ENCODE results near the gene PRR23B.

The PRR23B gene

DNA sequence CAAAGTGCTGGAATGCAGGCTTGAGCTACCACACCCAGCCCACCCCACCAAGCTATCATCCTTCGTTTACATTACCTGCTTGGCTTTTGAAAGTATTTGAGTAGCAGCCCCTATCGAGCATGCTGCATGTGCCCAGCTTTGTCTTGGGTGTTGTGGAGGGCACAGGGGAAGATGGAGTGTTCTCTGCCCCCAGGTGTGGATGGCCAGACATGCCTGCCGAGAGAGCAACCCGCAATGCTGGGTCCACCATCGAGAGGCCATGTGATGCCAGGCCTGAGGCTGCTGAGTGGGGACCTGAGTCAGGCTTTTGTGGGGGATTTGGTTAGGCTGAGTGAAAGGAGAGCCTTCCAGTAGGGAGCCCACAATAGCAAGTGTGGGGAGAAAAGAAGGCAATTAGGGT is 47.8 kb downstream of the PRR23B start:
- DNase-seq: no peak

DNA sequence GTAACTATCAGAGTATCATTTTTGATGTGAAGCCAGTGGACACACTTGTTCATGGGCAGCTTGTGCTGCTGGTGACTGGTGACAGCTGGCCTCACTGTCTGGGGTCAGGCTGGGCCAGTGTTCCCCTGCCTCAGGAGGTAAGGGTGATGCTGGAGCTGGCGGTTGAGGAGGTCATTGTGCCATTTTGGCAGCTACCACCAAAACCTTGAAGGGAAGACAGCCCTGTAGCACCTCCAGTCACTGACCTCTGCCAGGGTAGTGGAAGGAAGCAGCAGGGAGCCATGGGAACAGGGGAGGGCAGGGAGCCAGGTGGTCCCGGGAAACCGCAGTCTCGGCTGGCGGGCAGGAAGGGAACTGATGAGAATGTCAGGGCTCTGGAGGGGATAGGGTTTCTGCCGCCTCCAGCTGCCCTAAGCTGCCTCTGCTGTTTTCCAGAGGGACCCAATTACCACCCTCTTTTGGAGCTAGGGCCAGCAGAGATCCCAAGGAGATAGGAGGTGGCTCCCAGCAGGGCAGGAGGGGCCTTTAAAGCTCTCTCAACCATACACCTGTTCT is 48.9 kb downstream of the PRR23B start:
- DNase-seq: no peak

All from NCI-H1092 (cell line).